Fibroblast of skin of back (primary cell): ENCODE measurements around the gene CCNA2.

ENCODE experiments used
- DNase-seq: peaks from one replicate; pipeline ENCODE4 v3.0.0-alpha.2; 2013

Gene CCNA2

DNA sequence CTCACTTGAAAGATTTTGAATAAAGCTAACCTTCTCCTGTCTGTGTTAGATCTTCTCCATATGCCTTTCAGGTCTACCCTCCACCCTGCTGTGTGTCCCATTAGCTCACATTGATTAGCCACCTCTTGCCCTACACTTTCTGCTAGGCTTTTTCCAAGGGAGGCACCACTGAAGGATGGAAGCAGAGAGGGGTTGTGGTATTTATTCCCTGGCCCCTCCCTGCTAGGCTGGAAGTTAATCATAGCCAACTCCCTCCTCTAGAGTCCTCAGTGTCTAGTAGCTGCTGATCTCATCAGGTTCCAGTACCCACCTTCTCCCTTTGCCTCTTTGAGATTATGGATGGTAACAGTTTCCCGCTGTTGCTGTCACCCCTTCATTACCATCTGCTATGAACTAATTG, 49.8 kb downstream of the CCNA2 start:
- DNase-seq, result no peak

GRCh38 chr4:121771869-121772268, 51.8 kb downstream of the CCNA2 start:
- no peak for DNase-seq

DNA sequence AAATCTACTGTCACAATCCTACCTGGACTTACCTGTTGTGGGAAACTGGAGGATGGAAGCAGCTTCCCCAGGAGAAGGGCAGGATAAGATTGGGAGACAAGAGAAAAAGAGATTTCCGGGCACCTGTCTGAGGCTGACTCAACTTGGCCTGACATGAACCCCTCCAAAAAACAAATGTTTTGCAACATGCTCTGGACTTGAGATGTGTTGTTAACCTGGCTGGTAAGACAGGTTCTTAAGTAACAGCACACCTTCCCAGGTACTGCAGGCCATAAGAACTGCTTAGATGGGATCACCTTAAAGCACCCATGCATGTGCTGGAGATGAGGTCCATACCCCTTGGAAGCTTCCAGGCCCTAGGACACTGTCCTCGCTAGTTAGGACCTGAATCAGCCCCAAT, 54.3 kb downstream of the CCNA2 start:
- no peak for DNase-seq

GRCh38 chr4:121767166-121767565, 56.5 kb downstream of the CCNA2 start:
- no peak for DNase-seq
